GM19351 (cell line): Measurements from ENCODE around the gene CRNN.

Experiments used
- ATAC-seq: cut with Tn5 transposase; IDR thresholded peaks from one replicate; pipeline ENCODE4 v1.9.1; 2021; ENCODE audit warnings: mild to moderate bottlenecking, moderate library complexity; ENCODE audit not compliant: unreplicated experiment

Gene CRNN

GRCh38 chr1:152413909-152414308 is at the start of gene CRNN:
Gene CRNN (minus strand): TSS chr1:152414263. CDS start chr1:152412233, 2,030 bp downstream.
- ATAC-seq = no peak

- no peak for ATAC-seq
Observed at GRCh38 chr1:152462636-152463035, 48.6 kb upstream of the CRNN start.

GRCh38 chr1:152461544-152461943 is 47.5 kb upstream of the CRNN start:
- ATAC-seq = no peak

GRCh38 chr1:152460529-152460899 is 46.5 kb upstream of the CRNN start:
- ATAC-seq = no peak

- peak; percentile 93 for ATAC-seq
Observed at GRCh38 chr1:152459596-152460528, 45.8 kb upstream of the CRNN start.

GRCh38 chr1:152458384-152459185 is 44.5 kb upstream of the CRNN start:
- ATAC-seq = no peak

- no peak for ATAC-seq
Observed at GRCh38 chr1:152457561-152457960, 43.5 kb upstream of the CRNN start.

GRCh38 chr1:152457071-152457470 is 43.0 kb upstream of the CRNN start:
- ATAC-seq = no peak

GRCh38 chr1:152451254-152451653 is 37.2 kb upstream of the CRNN start:
- ATAC-seq = no peak

- no peak for ATAC-seq
Observed at GRCh38 chr1:152449661-152450060, 35.6 kb upstream of the CRNN start.

GRCh38 chr1:152448496-152448895 is 34.4 kb upstream of the CRNN start:
- ATAC-seq = no peak

GRCh38 chr1:152448095-152448494 is 34.0 kb upstream of the CRNN start:
- ATAC-seq = no peak

GRCh38 chr1:152447484-152447883 is 33.4 kb upstream of the CRNN start:
- ATAC-seq = no peak

GRCh38 chr1:152444045-152444444 is 30.0 kb upstream of the CRNN start:
- no peak for ATAC-seq

GRCh38 chr1:152442765-152443164 is 28.7 kb upstream of the CRNN start:
- ATAC-seq = no peak

- ATAC-seq = no peak
Observed at GRCh38 chr1:152442301-152442700, 28.2 kb upstream of the CRNN start.

GRCh38 chr1:152441756-152442155 is 27.7 kb upstream of the CRNN start:
- no peak for ATAC-seq

GRCh38 chr1:152440635-152441471 is 26.8 kb upstream of the CRNN start:
- ATAC-seq = peak; percentile 97

- ATAC-seq = no peak
Observed at GRCh38 chr1:152436593-152437496, 22.8 kb upstream of the CRNN start.

- ATAC-seq = no peak
Observed at GRCh38 chr1:152427458-152427857, 13.4 kb upstream of the CRNN start.
